A673 (cell line): Measurements from ENCODE around the gene BCDIN3D. TPM values are rescaled to one million over a fixed set of nuclear protein-coding genes. Genes with fewer than 3 reads are reported as not detected.

ENCODE experiments used
- BruUV-seq: library from RNA; stranded (reverse); fragments of 400-500 nt; replicated peaks from 2 replicates; lab custom pipeline; 2021; lab: Mats Ljungman, UMichigan
- CTCF ChIA-PET: fragments of 300-600 bp; sonication (Branson Sonifier 250); formaldehyde crosslinking; loops from one replicate; lab custom pipeline; 2022; ENCODE audit warnings: antibody characterized with exemption; lab: Charles Lee
- POLR2A ChIA-PET: fragments of 300-600 bp; sonication (Branson Sonifier 250); formaldehyde crosslinking; loops from one replicate; lab custom pipeline; 2022; ENCODE audit warnings: antibody characterized with exemption; ENCODE audit not compliant: low non-redundant PET; lab: Charles Lee
- DNase-seq: peaks from one replicate; pipeline ENCODE4 v3.0.0-alpha.2; 2015; ENCODE audit warnings: low spot score
- H3K27ac ChIP-seq: fragments of 200-600 bp; sonication (generic); 2 replicates; pipeline ENCODE4 v1.5.1; 2016; ENCODE audit warnings: mixed run types, low read depth, mild to moderate bottlenecking, mixed read lengths, antibody characterized with exemption, low read length; ENCODE audit not compliant: poor library complexity, severe bottlenecking
- H3K27me3 ChIP-seq: fragments of 200-600 bp; sonication (generic); replicated peaks from 2 replicates; pipeline ENCODE4 v1.6.1; 2017; ENCODE audit warnings: mixed run types, low read depth, mild to moderate bottlenecking, mixed read lengths, antibody characterized with exemption, low read length; ENCODE audit not compliant: insufficient read depth, poor library complexity
- H3K36me3 ChIP-seq: fragments of 200-600 bp; sonication (generic); 2 replicates; pipeline ENCODE4 v1.6.1; 2016; ENCODE audit warnings: mixed run types, mild to moderate bottlenecking, mixed read lengths, antibody characterized with exemption, low read length; ENCODE audit not compliant: insufficient read depth, poor library complexity, severe bottlenecking
- H3K4me1 ChIP-seq: fragments of 200-600 bp; sonication (generic); 2 replicates; pipeline ENCODE4 v1.6.1; 2017; ENCODE audit warnings: mixed run types, mild to moderate bottlenecking, mixed read lengths, antibody characterized with exemption, low read length; ENCODE audit not compliant: insufficient read depth, poor library complexity, severe bottlenecking
- H3K4me3 ChIP-seq: fragments of 200-600 bp; sonication (generic); 2 replicates; pipeline ENCODE4 v1.5.1; 2016; ENCODE audit warnings: low read depth, mixed run types, mild to moderate bottlenecking, mixed read lengths, low read length; ENCODE audit not compliant: poor library complexity, severe bottlenecking
- H3K9me3 ChIP-seq: fragments of 200-600 bp; sonication (generic); 2 replicates; pipeline ENCODE4 v1.6.1; 2016; ENCODE audit warnings: mixed run types, low read depth, mild to moderate bottlenecking, mixed read lengths, antibody characterized with exemption, low read length; ENCODE audit not compliant: poor library complexity, severe bottlenecking
- CTCF ChIP-seq: fragments of 300-800, 200-600 bp; sonication (generic); conservative IDR thresholded peaks from 2 replicates; pipeline ENCODE4 v1.5.1; 2017; ENCODE audit warnings: low read depth, mild to moderate bottlenecking, antibody characterized with exemption, low read length, moderate library complexity, mixed read lengths
- EZH2 ChIP-seq: fragments of 200-600 bp; sonication (generic); IDR thresholded peaks from 2 replicates; pipeline ENCODE4 v1.6.1; 2017; ENCODE audit warnings: borderline replicate concordance, low read depth, mild to moderate bottlenecking, mixed read lengths, antibody characterized with exemption, low read length; ENCODE audit not compliant: poor library complexity, severe bottlenecking
- intact Hi-C: fragments of 100-400 bp; cut with micrococcal nuclease; formaldehyde crosslinking; loops from one replicate; pipeline ENCODE4 v1.10.0; 2022; ENCODE audit not compliant: unreplicated experiment
- total RNA-seq: library from RNA; stranded (reverse); gene quantifications from 2 replicates; pipeline ENCODE4 v1.2.3, GENCODE V29; 2021

The BCDIN3D gene
- total RNA-seq, 1 experiment from 2014 or later = 5.7 TPM

DNA sequence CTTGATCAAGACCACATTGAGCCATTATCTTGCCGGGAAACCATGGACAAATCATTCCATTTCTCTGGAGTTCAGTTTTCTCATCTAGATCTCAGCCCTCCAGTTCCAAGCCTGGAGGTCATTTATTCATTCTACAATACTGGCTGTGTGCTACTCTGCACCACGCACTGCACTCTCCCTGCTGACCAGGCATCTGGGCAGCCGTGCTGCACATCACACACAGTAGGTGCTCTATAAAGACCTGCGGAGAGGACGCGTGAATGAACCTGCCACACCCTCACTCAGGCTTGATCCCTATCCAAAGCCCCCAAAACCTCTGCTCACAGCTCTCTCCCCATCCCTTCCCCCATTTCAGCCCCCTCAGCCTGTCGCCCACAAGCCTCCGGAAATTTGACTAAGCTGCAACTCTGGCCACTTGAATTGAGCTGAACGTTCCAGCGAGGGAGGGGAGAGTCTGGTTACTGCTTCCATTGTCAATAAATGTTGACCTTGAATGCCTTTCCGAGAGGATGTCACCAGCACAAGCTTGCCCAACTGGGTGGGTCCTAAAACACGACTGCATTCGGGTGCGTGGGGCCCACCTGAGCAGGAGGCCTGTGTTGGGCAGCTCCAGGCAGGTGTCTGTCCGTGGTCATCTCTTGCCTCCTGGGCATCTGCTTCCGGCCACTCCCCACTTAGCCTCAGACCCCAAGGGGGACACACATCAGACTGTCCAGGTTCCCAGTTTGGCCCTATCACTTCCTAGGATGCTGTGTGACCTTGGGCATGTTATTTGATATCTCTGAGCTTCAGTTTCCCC, 43.0 kb upstream of the BCDIN3D start:
- no peaks in the 10 kb centered on the region for H3K36me3 ChIP-seq
- BruUV-seq = no TSS peak
- no peak for DNase-seq
- H3K27ac ChIP-seq = no peak overlapping the region
- intact Hi-C loops = no loop called here
- TF ChIP-seq CTCF = no peak
- no peak for TF ChIP-seq EZH2
- no peaks in the 10 kb centered on the region for H3K27me3 ChIP-seq
- ChIA-PET POLR2A (no interaction called here), CTCF (no interaction called here)
- H3K4me3 ChIP-seq = no peak overlapping the region
- no peaks in the 10 kb centered on the region for H3K9me3 ChIP-seq
- H3K4me1 ChIP-seq = peaks cover 6% of the 10 kb centered on the region

GRCh38 chr12:49885118-49885517, 42.2 kb upstream of the BCDIN3D start:
- intact Hi-C loops = no loop called here
- ChIA-PET POLR2A (no interaction called here), CTCF (no interaction called here)
- H3K9me3 ChIP-seq = no peaks in the 10 kb centered on the region
- H3K36me3 ChIP-seq = no peaks in the 10 kb centered on the region
- no peak overlapping the region for H3K27ac ChIP-seq
- no peaks in the 10 kb centered on the region for H3K27me3 ChIP-seq
- DNase-seq = no peak
- BruUV-seq = no TSS peak
- TF ChIP-seq CTCF = no peak
- no peak for TF ChIP-seq EZH2
- no peak overlapping the region for H3K4me3 ChIP-seq
- H3K4me1 ChIP-seq = peaks cover 6% of the 10 kb centered on the region

GRCh38 chr12:49882851-49883464, 40.1 kb upstream of the BCDIN3D start:
- CTCF ChIA-PET = interaction anchor here (0.6 kb wide), 1 partner anchor 600 kb away, joined by 11 read pairs; no protein-coding TSS in a partner anchor
- intact Hi-C loops = no loop called here
- no peaks in the 10 kb centered on the region for H3K9me3 ChIP-seq
- H3K36me3 ChIP-seq = no peaks in the 10 kb centered on the region
- H3K4me3 ChIP-seq = no peak overlapping the region
- DNase-seq = no peak
- POLR2A ChIA-PET = no interaction called here
- H3K4me1 ChIP-seq = peaks cover 6% of the 10 kb centered on the region
- no peak for TF ChIP-seq EZH2
- TF ChIP-seq CTCF = no peak
- H3K27ac ChIP-seq = no peak overlapping the region
- no peaks in the 10 kb centered on the region for H3K27me3 ChIP-seq
- BruUV-seq = no TSS peak
